Activated effector memory CD4-positive, alpha-beta T cell treated with Interleukin-2 at 50 U/mL for 16 hours (primary cell): ENCODE results near the gene EFEMP2.

Experiments
- DNase-seq: peaks from one replicate; pipeline ENCODE4 v3.0.0-alpha.2; 2020

Gene EFEMP2

GRCh38 chr11:65821107-65821506 lies 51.5 kb downstream of the EFEMP2 start:
- no peak for DNase-seq

GRCh38 chr11:65817835-65818680 lies 54.5 kb downstream of the EFEMP2 start:
- peak; percentile 89 for DNase-seq

GRCh38 chr11:65817312-65817834 lies 55.2 kb downstream of the EFEMP2 start:
- DNase-seq = no peak

GRCh38 chr11:65816696-65817095 lies 55.9 kb downstream of the EFEMP2 start:
- DNase-seq = no peak
